HG02588 (cell line): ENCODE measurements around the gene ZNF865.
A peak's percentile ranks its signal among the peaks of the same experiment; 100 is the strongest.

Experiments
- ATAC-seq: cut with Tn5 transposase; IDR thresholded peaks from one replicate; pipeline ENCODE4 v1.9.1; 2021; ENCODE audit warnings: mild to moderate bottlenecking, moderate library complexity; ENCODE audit not compliant: unreplicated experiment

ZNF865 gene

DNA sequence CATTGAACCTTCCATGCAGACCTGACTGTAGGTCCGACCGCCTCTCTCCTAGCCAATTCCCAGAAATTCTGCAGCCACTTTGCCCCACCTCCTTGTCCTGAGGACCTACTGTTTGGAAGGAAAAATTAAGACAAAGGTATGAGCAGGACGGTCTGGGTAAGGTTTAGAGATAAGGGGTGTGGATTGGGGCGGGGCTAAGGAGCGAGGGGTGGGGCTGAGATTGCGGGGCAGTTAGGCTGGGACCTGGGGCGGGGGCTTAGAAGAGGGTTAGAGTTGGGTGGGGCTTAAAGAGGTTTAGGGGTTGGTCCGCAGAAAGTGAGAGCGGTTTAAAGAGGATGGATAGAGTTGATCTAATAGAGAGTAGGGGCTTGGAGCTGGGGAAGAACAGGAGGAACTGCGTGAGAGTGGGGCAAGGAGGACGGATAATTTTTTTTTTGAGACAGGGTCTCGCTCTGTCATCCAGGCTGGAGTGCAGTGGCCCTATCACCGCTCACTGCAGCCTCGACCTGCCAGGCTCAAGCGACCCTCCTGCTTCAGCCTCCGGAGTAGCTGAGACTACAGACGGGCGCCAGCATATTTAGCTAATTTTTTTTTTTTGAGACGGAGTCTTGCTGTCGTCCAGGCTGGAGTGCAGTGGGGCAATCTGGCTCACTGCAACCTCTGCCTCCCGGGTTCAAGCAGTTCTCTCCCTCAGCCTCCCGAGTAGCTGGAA is 1.7 kb upstream of the ZNF865 start:
- no peak for ATAC-seq

DNA sequence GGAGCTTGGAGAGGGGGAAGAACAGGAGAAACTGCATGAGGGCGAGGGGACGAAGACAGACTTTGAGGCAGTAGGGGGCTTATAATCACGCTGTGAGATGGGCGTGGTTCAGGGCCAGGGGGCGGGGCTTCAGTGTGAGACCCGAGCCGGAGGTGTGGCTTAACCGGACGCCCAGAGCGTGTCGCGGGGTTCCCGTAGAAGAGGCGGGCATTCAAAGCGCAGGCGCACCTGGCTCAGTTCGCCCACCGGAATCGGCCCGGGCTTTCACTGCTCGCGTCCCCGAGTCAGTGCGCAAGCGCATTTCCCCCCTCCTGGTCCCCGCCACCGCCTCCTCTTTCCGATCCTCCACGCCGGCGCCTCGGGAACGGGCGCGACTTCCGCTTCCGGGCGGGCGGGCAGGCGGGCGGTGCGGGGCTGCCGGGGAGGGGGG is 225 bp upstream of the ZNF865 start:
- peak; percentile 65 for ATAC-seq

DNA sequence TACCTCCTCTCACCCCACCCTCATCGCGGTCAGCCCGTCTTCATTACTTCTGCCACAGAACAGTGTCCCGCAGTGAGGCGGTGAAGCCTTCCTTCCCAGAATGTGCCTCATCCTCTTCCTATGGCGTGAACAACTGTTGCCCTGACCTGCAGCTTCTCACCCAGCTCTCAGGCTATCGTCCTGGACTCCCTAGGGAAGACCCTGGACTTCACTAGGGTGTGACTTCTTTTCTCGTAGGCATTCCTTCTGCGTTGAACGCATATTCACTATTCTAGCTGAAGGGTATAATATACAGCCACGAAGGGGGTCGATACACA is 982 bp downstream of the ZNF865 start:
- ATAC-seq: no peak

DNA sequence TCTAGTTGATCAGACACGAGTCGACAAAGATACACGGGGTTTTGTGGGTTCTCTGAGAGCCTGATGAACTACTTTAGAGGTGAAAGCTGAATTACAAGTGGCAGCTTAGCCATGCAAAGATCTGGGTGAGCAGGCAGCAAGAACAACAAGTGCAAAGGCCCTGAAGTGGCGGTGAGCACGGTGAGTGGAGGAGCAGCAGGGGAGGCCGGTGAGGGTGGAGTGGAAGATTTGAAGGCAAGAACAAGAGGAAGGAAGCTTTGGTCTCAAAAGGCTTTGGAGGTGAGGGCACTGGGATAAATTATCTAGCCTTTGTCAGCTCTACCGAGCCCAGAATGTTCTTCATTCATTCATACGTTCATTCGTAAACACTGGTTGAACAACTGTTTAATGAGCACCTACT is 1.4 kb downstream of the ZNF865 start:
- ATAC-seq: no peak

DNA sequence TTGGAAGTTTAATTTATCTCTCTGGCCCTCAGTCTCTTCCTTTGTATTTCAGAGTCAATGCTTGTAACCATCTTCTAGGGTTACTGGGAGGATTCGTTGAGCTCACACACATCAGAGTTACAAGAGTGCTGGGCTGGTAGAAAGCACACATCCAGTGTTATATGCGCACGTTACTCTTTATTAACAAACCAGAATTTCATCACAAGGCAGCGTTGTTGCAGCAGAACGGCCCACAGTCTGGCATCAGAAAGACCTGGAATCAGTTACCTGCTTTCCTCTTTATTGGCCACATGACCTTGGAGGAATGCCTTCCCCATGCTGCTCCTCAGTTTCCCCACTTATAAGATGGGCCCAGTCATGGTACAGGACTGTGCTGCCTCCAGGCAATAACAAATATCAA is 3.9 kb downstream of the ZNF865 start:
- ATAC-seq: no peak

DNA sequence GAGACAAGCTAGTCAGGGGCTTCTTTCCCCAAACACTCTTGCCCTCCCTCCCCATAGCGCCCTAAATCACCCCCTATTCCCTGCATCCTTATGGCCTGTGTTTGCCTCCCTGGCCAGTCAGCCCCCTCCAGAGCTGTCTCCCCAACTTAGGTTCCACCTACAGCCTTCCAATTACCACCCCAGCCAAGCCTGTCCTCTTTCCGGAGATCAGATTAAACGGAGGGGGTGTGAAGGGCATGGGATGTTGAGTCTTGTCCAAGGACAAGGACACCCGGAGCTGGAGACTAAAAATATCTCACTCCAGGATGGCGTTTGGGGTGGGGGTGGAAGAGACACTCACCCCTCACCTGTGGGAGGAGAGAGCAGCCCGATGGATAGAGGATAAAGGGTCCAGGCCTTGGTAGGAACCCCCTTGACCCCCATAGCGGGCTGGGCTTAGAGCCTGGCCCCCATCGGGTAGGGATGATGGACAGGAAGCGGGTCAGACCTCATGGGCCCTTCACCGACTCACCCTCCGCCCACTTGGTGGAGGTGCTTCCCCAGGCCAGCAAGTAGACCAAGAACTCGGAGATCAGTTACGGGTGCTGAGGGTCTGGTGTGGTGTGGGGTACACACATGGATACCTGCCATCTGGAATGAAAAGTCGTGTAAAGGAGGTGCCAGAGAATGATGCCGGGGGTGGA is 6.0 kb downstream of the ZNF865 start:
- ATAC-seq: no peak

DNA sequence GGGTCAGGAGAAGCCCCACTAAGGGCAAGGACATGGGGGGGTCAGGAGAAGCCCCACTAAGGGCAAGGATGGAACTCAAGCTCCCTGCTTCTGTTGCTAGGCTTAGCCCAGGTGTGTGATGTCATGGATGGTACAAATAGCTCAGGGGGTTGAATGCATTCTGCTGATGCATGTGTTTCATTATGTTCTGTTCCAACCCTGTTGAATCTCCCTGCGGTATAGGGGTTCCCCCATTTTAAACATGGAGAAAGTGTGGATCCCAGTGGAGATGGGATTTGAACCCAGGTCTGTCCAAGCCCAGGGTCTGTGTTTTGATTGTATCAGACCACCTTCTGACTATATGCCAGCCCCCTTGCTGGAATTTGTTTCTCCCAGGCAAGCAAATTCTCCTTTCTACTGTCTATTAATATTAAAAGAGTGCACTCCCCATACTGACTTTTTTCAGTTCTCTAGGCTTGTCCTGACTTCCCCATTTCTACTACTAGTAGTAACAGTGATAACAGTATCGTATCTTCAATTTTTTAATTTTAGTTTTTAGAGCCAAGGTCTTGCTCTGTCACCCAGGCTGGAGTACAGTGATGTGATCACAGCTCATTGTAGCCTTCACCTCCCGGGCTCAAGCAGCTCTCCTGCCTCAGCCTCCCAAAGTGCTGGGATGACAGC is 6.7 kb downstream of the ZNF865 start:
- no peak for ATAC-seq

DNA sequence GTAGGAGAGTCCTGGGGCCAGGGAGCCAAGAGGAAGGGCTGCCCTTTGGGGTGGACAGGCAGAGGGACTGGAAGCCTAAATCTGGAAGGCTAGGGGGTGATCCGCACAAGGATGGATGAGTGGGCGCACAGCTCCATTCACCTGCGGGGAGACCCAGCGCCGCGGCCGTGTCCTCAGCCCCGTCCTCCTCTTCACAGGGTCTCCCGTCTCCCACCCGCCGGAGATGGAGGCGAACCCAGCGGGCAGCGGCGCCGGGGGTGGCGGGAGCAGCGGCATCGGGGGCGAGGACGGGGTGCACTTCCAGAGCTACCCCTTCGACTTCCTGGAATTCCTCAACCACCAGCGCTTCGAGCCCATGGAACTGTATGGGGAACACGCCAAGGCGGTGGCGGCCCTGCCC is 7.9 kb downstream of the ZNF865 start:
- ATAC-seq: no peak

DNA sequence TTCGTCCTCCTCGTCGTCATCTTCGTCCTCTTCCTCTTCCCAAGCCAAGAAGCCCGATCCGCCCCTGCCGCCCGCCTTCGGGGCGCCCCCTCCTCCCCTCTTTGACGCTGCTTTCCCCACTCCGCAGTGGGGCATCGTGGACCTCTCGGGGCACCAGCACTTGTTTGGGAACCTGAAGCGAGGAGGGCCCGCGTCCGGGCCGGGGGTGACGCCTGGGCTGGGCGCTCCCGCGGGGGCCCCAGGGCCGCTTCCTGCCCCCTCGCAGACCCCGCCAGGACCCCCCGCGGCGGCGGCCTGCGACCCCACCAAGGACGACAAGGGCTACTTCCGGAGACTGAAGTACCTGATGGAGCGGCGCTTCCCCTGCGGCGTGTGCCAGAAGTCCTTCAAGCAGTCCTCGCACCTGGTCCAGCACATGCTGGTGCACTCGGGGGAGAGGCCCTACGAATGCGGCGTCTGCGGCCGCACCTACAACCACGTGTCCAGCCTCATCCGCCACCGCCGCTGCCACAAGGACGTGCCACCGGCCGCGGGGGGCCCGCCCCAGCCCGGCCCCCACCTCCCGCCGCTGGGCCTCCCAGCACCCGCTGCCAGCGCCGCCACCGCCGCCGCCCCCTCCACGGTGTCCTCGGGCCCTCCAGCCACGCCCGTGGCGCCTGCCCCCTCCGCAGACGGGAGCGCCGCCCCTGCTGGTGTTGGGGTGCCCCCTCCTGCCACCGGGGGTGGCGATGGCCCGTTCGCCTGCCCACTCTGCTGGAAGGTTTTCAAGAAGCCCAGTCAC is 8.7 kb downstream of the ZNF865 start:
- no peak for ATAC-seq

DNA sequence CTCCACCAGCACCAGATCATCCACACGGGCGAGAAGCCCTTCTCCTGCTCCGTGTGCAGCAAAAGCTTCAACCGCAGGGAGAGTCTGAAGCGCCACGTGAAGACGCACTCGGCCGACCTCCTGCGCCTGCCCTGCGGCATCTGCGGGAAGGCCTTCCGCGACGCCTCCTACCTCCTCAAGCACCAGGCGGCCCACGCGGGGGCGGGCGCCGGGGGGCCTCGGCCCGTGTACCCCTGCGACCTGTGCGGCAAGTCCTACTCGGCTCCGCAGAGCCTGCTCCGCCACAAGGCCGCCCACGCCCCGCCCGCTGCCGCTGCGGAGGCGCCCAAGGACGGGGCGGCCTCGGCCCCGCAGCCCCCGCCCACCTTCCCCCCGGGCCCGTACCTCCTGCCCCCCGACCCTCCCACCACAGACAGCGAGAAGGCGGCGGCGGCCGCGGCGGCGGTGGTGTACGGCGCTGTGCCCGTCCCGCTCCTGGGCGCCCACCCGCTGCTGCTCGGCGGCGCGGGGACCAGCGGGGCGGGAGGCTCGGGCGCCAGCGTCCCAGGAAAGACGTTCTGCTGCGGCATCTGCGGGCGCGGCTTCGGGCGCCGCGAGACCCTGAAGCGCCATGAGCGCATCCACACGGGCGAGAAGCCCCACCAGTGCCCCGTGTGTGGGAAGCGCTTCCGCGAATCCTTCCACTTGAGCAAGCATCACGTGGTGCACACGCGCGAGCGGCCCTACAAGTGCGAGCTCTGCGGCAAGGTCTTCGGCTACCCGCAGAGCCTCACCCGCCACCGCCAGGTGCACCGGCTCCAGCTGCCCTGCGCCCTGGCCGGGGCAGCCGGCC is 9.5 kb downstream of the ZNF865 start:
- ATAC-seq: no peak

DNA sequence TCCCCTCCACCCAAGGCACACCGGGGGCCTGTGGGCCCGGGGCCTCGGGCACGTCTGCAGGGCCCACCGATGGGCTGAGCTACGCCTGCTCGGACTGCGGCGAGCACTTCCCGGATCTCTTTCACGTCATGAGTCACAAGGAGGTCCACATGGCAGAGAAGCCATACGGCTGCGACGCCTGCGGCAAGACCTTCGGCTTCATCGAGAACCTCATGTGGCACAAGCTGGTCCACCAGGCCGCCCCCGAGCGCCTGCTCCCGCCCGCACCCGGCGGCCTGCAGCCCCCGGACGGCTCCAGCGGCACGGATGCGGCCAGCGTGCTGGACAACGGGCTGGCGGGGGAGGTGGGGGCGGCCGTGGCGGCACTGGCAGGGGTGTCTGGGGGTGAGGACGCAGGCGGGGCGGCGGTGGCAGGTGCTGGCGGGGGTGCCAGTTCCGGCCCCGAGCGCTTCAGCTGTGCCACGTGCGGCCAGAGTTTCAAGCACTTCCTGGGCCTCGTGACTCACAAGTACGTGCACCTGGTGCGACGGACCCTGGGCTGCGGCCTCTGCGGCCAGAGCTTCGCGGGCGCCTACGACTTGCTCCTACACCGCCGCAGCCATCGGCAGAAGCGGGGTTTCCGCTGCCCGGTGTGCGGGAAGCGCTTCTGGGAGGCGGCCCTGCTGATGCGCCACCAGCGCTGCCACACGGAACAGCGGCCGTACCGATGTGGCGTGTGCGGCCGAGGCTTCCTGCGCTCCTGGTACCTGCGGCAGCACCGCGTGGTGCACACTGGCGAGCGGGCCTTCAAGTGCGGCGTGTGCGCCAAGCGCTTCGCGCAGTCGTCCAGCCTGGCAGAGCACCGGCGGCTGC is 10.3 kb downstream of the ZNF865 start:
- ATAC-seq: no peak

DNA sequence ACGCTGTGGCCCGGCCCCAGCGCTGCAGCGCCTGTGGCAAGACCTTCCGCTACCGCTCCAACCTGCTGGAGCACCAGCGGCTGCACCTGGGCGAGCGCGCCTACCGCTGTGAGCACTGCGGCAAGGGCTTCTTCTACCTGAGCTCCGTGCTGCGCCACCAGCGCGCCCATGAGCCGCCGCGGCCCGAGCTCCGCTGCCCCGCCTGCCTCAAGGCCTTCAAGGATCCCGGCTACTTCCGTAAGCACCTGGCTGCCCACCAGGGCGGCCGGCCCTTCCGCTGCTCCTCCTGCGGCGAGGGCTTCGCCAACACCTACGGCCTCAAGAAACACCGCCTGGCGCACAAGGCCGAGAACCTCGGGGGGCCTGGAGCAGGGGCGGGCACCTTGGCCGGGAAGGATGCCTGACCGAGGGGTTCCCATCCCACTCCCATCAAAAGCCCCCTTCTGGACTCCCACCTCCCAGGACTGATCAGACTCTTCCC is 11.0 kb downstream of the ZNF865 start:
- ATAC-seq: no peak

DNA sequence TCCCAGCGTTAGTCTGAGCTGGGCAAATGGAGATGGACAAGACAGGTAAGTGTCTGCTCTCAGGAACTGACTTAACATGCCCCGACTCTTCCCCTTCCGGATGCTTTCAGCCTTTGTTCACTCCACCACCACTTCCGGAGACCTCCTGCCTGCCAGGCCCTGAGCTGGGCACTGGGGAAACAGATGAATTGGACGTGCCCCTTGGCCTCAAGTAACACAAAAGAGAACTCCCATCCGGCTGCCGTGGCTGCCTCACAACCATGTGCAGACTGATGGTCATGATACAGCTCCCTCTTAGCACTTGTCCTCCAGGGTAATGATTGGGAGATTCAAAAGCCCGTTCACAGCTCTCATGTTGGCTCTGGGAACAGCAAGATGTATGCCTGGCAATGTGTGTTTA is 12.0 kb downstream of the ZNF865 start:
- no peak for ATAC-seq

DNA sequence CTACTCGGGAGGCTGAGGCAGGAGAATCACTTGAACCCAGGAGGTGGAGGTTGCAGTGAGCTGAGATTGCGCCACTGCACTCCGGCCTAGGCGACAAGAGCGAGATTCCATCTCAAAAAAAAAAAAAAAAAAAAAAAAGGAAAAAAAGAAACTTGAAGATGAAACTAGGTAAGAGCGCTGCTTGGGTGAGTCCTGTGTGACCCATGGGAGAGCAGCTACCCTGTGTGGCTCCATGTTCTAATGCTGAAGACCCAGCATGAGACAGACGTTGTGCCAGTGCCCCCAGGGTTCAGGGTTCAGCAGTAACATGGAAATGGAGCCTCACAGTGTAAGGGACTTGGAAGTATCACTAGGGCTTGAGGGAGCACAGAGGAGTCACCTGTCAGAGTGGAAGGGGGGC is 13.0 kb downstream of the ZNF865 start:
- ATAC-seq: no peak

DNA sequence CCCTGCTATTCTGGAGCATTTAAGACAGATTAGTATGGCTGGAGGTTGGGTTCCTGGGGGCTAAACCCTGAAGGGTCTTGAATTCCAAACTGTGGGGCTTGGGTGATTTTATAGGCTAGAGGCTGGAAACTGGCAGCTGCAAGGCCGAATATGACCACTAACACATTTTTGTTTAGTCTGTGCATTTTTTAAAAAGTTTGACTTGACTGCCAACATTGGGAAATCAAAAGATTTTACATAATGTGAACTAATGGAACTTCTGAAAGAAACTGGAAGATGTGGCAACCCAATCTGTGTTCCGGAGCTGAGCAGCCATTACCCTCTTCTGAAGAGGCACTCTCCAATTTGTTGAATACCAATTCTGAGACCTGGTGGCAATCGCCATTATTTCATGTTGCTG is 13.8 kb downstream of the ZNF865 start:
- no peak for ATAC-seq

DNA sequence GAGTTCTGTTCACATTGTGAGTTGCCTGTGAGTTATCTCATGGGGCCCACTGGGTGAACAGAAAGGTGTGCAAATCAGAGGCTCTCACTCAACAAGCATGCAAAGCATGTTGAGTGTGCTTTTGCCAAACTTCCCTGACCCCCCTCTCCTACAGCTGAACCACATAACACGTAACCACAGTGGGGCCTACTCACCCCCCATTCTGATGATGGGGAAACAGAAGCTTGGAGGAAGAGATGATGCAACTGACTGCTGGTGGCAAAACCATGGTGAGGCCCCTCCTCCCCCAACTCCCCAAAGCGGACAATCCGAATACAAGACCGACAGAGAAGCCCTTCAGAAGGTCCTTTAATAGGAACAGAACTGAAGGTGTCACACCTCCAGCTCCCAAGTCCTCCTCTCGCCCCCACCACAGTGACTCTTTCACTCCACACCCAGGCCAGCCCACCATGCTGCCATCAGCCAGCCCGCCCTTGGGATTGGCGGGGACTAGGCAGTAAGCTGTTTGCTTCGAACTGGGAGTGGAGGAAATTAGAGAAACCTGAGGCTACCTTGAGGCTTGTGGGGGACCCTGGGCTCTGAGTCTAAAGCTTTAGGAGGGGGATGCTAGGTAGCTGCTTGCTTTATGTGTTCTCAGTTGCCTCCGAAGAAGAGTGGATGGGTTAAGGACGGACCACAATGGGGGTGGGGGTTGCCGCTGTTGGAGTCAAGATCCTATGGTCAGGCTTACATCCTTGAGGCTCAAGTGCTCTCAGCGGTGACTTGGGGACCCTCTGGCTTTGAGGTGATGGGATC is 15.2 kb downstream of the ZNF865 start:
- ATAC-seq: no peak

DNA sequence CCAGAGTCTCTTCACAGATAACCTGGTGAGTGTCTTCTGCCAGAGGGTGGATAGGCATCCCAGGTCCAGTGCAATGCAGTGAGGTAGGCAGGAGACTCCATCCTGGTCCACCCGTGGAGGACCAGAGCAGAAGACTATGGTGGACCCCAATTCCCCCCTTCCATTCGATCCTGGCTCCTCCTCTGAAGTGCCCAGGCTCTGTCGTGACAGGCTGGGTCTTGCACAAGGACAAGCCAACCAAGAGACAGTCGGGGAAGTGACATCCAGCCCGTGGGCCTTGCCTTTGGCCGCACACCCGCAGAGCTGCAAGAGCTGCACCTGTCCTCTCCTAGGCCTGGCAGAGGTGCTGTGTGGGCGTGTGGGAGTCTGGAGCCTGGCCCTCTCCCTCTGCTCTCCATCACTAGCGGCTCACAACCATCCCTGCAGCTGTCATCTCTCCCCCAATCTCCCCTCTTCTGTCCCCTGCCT is 15.8 kb downstream of the ZNF865 start:
- ATAC-seq: no peak

DNA sequence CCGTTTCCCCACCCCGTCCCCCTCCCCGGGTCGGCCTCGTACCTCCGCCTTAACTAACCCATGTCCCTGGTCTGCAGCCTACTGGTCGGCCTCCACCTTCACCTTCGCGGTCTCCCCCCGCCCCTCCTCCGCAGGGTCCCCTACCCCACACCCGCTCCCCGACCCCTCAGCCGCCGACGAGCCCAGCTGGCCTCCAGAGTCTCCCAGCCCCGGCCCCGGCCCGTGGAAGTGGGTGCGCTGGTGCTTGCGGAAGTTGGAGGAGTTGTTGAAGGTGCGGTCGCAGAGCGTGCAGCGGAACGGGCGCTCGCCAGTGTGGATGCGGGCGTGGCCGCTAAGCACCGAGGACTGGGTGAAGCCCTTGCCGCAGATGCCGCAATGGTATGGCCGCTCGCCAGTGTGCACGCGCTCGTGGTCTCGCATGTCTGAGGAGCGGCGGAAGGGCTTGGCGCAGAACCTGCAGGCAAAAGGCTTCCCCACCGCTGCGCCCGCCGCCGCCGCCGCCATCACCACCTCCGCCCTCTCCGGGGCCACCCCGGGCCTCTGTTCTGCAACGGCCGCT is 16.3 kb downstream of the ZNF865 start:
- ATAC-seq: no peak
